Skeletal muscle tissue (tissue), 4 donors: ENCODE measurements around the gene BMERB1. TPM values are rescaled to one million over a fixed set of nuclear protein-coding genes. Genes with fewer than 3 reads are reported as not detected.
"Not testable (repeated sequence)": the region's sequence is repeated elsewhere in the genome, so short reads cannot be mapped to it uniquely, and the experiment has no call there.

ENCODE experiments used
- H3K27ac ChIP-seq: one replicate; pipeline ENCODE4 v1.7.0; 2013; ENCODE audit warnings: mild to moderate bottlenecking, low read depth, low read length, inconsistent platforms
- H3K27me3 ChIP-seq, 3 donors: one replicate each; pipeline ENCODE4 v1.7.0; 2013; ENCODE audit warnings: low read length in 3 of 3; ENCODE audit not compliant: control insufficient read depth in 3 of 3, insufficient read depth in 3 of 3
- H3K36me3 ChIP-seq, 3 donors: one replicate each; pipeline ENCODE4 v1.7.0; 2013; ENCODE audit warnings: low read length in 3 of 3; ENCODE audit not compliant: control insufficient read depth in 3 of 3, insufficient read depth in 3 of 3
- H3K4me1 ChIP-seq, 3 donors: one replicate each; pipeline ENCODE4 v1.7.0; 2013; ENCODE audit warnings: low read length in 3 of 3, mild to moderate bottlenecking in 3 of 3; ENCODE audit not compliant: control insufficient read depth in 3 of 3, insufficient read depth in 3 of 3
- H3K4me3 ChIP-seq, 3 donors: one replicate each; pipeline ENCODE4 v1.7.0; 2013; ENCODE audit warnings: low read length in 3 of 3
- H3K9ac ChIP-seq, 3 donors: one replicate each; pipeline ENCODE4 v1.7.0; 2013; ENCODE audit warnings: low read length in 3 of 3, mild to moderate bottlenecking in 3 of 3, moderate library complexity in 2 of 3, low read depth in 1 of 3
- H3K9me3 ChIP-seq, 3 donors: one replicate each; pipeline ENCODE4 v1.7.0; 2013; ENCODE audit warnings: low read length in 3 of 3; ENCODE audit not compliant: control insufficient read depth in 3 of 3
- total RNA-seq: library from RNA; depleted of rRNA; stranded (reverse); fragments of >200 nt; gene quantifications from one replicate; pipeline ENCODE4 v1.2.3, GENCODE V29; 2014
- donor health status: Osteomylitis.

BMERB1 gene
- total RNA-seq, result 7.8 TPM

GRCh38 chr16:15434425-15435215, at the start of gene BMERB1:
Gene BMERB1, plus strand, starts transcription at chr16:15434588. Its CDS starts 66 bp downstream, at chr16:15434654.
- Histone ChIP-seq H3K27ac (peak within 1 kb of the TSS; percentile 36), H3K9me3 (no peaks in the 10 kb centered on the region), H3K4me3 (peak within 1 kb of the TSS; percentile 87 to 96 (median 90)), H3K4me1 (peaks cover 0 to 9% (median 9%) of the 10 kb centered on the region in 3 donors), H3K36me3 (no peaks in the 10 kb centered on the region), H3K9ac (peak within 1 kb of the TSS; percentile 74 to 87 (median 81)), H3K27me3 (no peaks in the 10 kb centered on the region)

GRCh38 chr16:15388060-15388459, 46.3 kb upstream of the BMERB1 start:
- not testable (repeated sequence) for H3K4me3 ChIP-seq, H3K4me1 ChIP-seq, H3K27ac ChIP-seq, H3K9me3 ChIP-seq, H3K27me3 ChIP-seq, H3K36me3 ChIP-seq, H3K9ac ChIP-seq

GRCh38 chr16:15389916-15390315, 44.5 kb upstream of the BMERB1 start:
- H3K4me3 ChIP-seq, H3K4me1 ChIP-seq, H3K27ac ChIP-seq, H3K36me3 ChIP-seq, H3K9me3 ChIP-seq, H3K27me3 ChIP-seq, H3K9ac ChIP-seq: not testable (repeated sequence)

GRCh38 chr16:15393025-15393424, 41.4 kb upstream of the BMERB1 start:
- H3K27ac ChIP-seq, H3K9me3 ChIP-seq, H3K4me1 ChIP-seq, H3K9ac ChIP-seq, H3K36me3 ChIP-seq, H3K27me3 ChIP-seq, H3K4me3 ChIP-seq: not testable (repeated sequence)

GRCh38 chr16:15395631-15396508, 38.5 kb upstream of the BMERB1 start, which contains the start of gene MPV17L:
Gene MPV17L, plus strand, starts transcription at chr16:15395754. Its CDS starts 144 bp downstream, at chr16:15395898.
- H3K36me3 ChIP-seq, H3K27me3 ChIP-seq, H3K9me3 ChIP-seq, H3K4me1 ChIP-seq: not testable (repeated sequence)
- Histone ChIP-seq H3K9ac (peak within 1 kb of the TSS; percentile 64 to 91 (median 72)), H3K4me3 (peak within 1 kb of the TSS; percentile 59 to 75 (median 73)), H3K27ac (peak within 1 kb of the TSS; percentile 75)

- H3K27me3 ChIP-seq, result not testable (repeated sequence)
- Histone ChIP-seq H3K27ac (peak overlapping the region; percentile 75), H3K4me3 (peak overlapping the region; percentile 59 to 75 (median 73))
These were observed 37.9 kb upstream of the BMERB1 start for GRCh38 chr16:15396509-15396829.

GRCh38 chr16:15396948-15397594, 37.3 kb upstream of the BMERB1 start:
- Histone ChIP-seq H3K4me3 (peak overlapping the region in 1 of 3 donors; percentile 73), H3K27ac (peak overlapping the region; percentile 75), H3K9me3 (no peaks in the 10 kb centered on the region), H3K9ac (no peak overlapping the region), H3K36me3 (peaks cover under 1 to 4% (median 2%) of the 10 kb centered on the region in 3 donors), H3K27me3 (no peaks in the 10 kb centered on the region), H3K4me1 (peaks cover 0 to 7% (median 0%) of the 10 kb centered on the region in 3 donors)

More at GRCh38 chr16:15396509-15396829, 37.9 kb upstream of the BMERB1 start:
- not testable (repeated sequence) for H3K4me1 ChIP-seq, H3K9me3 ChIP-seq, H3K36me3 ChIP-seq
- H3K9ac ChIP-seq, result peak overlapping the region; percentile 61 to 91 (median 64)

- peak overlapping the region in 1 of 3 donors; percentile 20 for H3K9ac ChIP-seq
- H3K27ac ChIP-seq, result no peak overlapping the region
These were observed 35.6 kb upstream of the BMERB1 start for GRCh38 chr16:15398618-15399316.

GRCh38 chr16:15399317-15399716, 35.1 kb upstream of the BMERB1 start:
- Histone ChIP-seq H3K9ac (peak overlapping the region in 1 of 3 donors; percentile 20), H3K9me3 (no peaks in the 10 kb centered on the region), H3K4me3 (no peak overlapping the region), H3K27me3 (no peaks in the 10 kb centered on the region), H3K27ac (no peak overlapping the region), H3K36me3 (peaks cover 2 to 12% (median 5%) of the 10 kb centered on the region in 3 donors), H3K4me1 (peaks cover 0 to 12% (median 0%) of the 10 kb centered on the region in 3 donors)

More at GRCh38 chr16:15398618-15399316, 35.6 kb upstream of the BMERB1 start:
- Histone ChIP-seq H3K9me3 (no peaks in the 10 kb centered on the region), H3K4me3 (no peak overlapping the region), H3K36me3 (peaks cover 2 to 12% (median 5%) of the 10 kb centered on the region in 3 donors), H3K4me1 (peaks cover 0 to 8% (median 0%) of the 10 kb centered on the region in 3 donors), H3K27me3 (no peaks in the 10 kb centered on the region)
